Testis (tissue), 3 donors: ENCODE results near the gene HRG. TPM values are rescaled to one million over a fixed set of nuclear protein-coding genes. Genes with fewer than 3 reads are reported as not detected.
"Not testable (repeated sequence)": the region's sequence is repeated elsewhere in the genome, so short reads cannot be mapped to it uniquely, and the experiment has no call there.

Experiments used
- DNase-seq: peaks from one replicate; pipeline ENCODE4 v3.0.0-alpha.2; 2019
- H3K27ac ChIP-seq, 2 donors: fragments of 200-600 bp; sonication (generic); one replicate each; pipeline ENCODE4 v1.5.1; 2019
- H3K27me3 ChIP-seq: fragments of 200-600 bp; sonication (generic); one replicate; pipeline ENCODE4 v1.5.1; 2019
- H3K36me3 ChIP-seq: fragments of 200-600 bp; sonication (generic); one replicate; pipeline ENCODE4 v1.5.1; 2017; ENCODE audit warnings: low read depth; ENCODE audit errors: missing control alignments
- H3K4me1 ChIP-seq: fragments of 200-600 bp; sonication (generic); one replicate; pipeline ENCODE4 v1.5.1; 2019
- H3K4me3 ChIP-seq, 2 donors: fragments of 200-600 bp; sonication (generic); one replicate each; pipeline ENCODE4 v1.5.1; 2017 to 2019
- H3K9me3 ChIP-seq: fragments of 200-600 bp; sonication (generic); one replicate; pipeline ENCODE4 v1.5.1; 2017
- POLR2A ChIP-seq: fragments of 450-650 bp; IDR thresholded peaks from one replicate; pipeline ENCODE4 v1.6.1; 2017; ENCODE audit warnings: antibody characterized with exemption, mild to moderate bottlenecking, moderate library complexity
- WGBS, 2 donors: methylation state at CpG; one replicate each; pipeline ENCODE4 v1.1.5; 2018; 5-methylcytosine and 5-hydroxymethylcytosine counted together
- intact Hi-C: fragments of 100-400 bp; cut with DNase I; formaldehyde crosslinking; loops from one replicate; pipeline ENCODE4 v1.15.1; 2023; ENCODE audit warnings: low total_unique reads
- polyA plus RNA-seq: library from polyadenylated mRNA; stranded (reverse); fragments of 350-450 nt; fragmentation: Illumina TruSeq; extraction: RNeasy Lipid Tissue Mini Kit (QIAGEN cat#74804); gene quantifications from one replicate; pipeline ENCODE4 v1.2.3, GENCODE V29; 2014; ENCODE audit warnings: low read depth, low replicate concordance; ENCODE audit not compliant: insufficient read depth
- total RNA-seq, 2 donors: library from RNA; depleted of rRNA; stranded (reverse); fragments of >200 nt; gene quantifications; one replicate each; pipeline ENCODE4 v1.2.3, GENCODE V29; 2016
- TF ChIP-seq, protein P1 (sequence below), 3 experiments: fragments of 450-650 bp in 2 of 3; fragments of 200-600 bp in 1 of 3; sonication (generic) in 1 of 3; IDR thresholded peaks; one replicate each; pipeline ENCODE4 v1.5.1; 2016 to 2019; ENCODE audit warnings: antibody characterized with exemption in 3 of 3, mild to moderate bottlenecking in 2 of 3, moderate library complexity in 1 of 3

HRG gene
- total and polyA plus RNA-seq, 3 donors from 2014 or later: 0.16 TPM; not detected in 2

- no peaks in the 10 kb centered on the region for H3K36me3 ChIP-seq
- intact Hi-C loops: no loop called here
- no peaks in the 10 kb centered on the region for H3K9me3 ChIP-seq
- no peak for DNase-seq
- no peaks in the 10 kb centered on the region for H3K4me1 ChIP-seq
- WGBS, 2 donors: 87 to 89% methylated on average over 2 of the region's 2 CpGs
- H3K27me3 ChIP-seq: no peaks in the 10 kb centered on the region
- H3K4me3 ChIP-seq: no peak overlapping the region
- TF ChIP-seq, protein P1, sequence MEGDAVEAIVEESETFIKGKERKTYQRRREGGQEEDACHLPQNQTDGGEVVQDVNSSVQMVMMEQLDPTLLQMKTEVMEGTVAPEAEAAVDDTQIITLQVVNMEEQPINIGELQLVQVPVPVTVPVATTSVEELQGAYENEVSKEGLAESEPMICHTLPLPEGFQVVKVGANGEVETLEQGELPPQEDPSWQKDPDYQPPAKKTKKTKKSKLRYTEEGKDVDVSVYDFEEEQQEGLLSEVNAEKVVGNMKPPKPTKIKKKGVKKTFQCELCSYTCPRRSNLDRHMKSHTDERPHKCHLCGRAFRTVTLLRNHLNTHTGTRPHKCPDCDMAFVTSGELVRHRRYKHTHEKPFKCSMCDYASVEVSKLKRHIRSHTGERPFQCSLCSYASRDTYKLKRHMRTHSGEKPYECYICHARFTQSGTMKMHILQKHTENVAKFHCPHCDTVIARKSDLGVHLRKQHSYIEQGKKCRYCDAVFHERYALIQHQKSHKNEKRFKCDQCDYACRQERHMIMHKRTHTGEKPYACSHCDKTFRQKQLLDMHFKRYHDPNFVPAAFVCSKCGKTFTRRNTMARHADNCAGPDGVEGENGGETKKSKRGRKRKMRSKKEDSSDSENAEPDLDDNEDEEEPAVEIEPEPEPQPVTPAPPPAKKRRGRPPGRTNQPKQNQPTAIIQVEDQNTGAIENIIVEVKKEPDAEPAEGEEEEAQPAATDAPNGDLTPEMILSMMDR (IDR thresholded peaks at IDR 0.05): no peak
- no peak for TF ChIP-seq POLR2A
- H3K27ac ChIP-seq: no peak overlapping the region
Measured at GRCh38 chr3:186696522-186696921, 30.7 kb downstream of the HRG start.

- no peak for TF ChIP-seq POLR2A
- TF ChIP-seq, protein P1 (IDR thresholded peaks at IDR 0.05): no peak
- H3K4me3 ChIP-seq: no peak overlapping the region
- H3K27me3 ChIP-seq: no peaks in the 10 kb centered on the region
- no peaks in the 10 kb centered on the region for H3K4me1 ChIP-seq
- no peak for DNase-seq
- intact Hi-C loops: no loop called here
- H3K36me3 ChIP-seq: no peaks in the 10 kb centered on the region
- no peaks in the 10 kb centered on the region for H3K9me3 ChIP-seq
- 84 to 92% methylated on average over 4 of the region's 4 CpGs for WGBS, 2 donors
- H3K27ac ChIP-seq: no peak overlapping the region
Measured at GRCh38 chr3:186697510-186697909, 31.7 kb downstream of the HRG start.

DNA sequence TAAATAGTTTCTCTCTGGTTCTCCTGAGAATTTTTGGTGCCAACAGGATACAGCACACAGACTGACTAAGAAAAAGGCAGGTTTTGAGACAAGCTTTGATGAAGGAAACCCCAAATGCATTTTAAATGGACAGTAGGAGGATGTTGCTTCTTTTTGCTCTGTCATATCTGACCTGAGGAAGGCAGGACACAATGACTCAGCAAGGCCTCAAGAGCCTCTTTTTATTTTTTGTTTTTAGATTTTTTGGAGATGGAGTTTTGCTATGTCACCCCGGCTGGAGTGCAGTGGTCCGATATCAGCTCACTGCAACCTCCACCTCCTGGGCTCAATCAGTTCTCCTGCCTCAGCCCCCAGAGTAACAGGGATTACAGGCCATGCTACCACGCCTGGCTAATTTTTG lies 34.5 kb downstream of the HRG start:
- Histone ChIP-seq H3K27ac (no peak overlapping the region), H3K4me1 (no peaks in the 10 kb centered on the region), H3K9me3 (no peaks in the 10 kb centered on the region), H3K36me3 (no peaks in the 10 kb centered on the region), H3K27me3 (no peaks in the 10 kb centered on the region), H3K4me3 (no peak overlapping the region)
- no peak for DNase-seq
- intact Hi-C loops: no loop called here
- 81 to 82% methylated on average over 3 of the region's 3 CpGs for WGBS, 2 donors
- TF ChIP-seq, protein P1 (IDR thresholded peaks at IDR 0.05): no peak
- no peak for TF ChIP-seq POLR2A

DNA sequence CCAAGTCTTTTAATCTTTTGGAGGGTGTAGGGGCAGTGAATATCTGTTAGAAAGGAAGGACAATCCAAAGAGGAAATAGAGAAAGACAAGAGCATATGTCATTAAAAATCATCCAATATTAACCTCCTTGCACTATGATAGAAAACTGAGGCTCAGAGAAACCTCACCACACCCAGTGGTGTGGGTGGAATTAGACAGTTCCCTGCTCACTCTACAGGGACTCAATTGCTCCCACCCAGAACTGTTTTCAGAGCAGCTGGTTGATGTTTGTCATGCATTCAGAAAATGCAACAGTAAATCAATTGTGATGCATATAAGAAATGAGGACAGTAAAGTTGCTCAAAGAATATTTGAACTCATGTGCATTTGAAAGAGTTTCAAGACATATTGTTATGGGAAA lies 36.6 kb downstream of the HRG start:
- H3K4me3 ChIP-seq, H3K27ac ChIP-seq, H3K36me3 ChIP-seq, H3K9me3 ChIP-seq, DNase-seq, H3K4me1 ChIP-seq, H3K27me3 ChIP-seq, intact Hi-C loops: not testable (repeated sequence)

DNA sequence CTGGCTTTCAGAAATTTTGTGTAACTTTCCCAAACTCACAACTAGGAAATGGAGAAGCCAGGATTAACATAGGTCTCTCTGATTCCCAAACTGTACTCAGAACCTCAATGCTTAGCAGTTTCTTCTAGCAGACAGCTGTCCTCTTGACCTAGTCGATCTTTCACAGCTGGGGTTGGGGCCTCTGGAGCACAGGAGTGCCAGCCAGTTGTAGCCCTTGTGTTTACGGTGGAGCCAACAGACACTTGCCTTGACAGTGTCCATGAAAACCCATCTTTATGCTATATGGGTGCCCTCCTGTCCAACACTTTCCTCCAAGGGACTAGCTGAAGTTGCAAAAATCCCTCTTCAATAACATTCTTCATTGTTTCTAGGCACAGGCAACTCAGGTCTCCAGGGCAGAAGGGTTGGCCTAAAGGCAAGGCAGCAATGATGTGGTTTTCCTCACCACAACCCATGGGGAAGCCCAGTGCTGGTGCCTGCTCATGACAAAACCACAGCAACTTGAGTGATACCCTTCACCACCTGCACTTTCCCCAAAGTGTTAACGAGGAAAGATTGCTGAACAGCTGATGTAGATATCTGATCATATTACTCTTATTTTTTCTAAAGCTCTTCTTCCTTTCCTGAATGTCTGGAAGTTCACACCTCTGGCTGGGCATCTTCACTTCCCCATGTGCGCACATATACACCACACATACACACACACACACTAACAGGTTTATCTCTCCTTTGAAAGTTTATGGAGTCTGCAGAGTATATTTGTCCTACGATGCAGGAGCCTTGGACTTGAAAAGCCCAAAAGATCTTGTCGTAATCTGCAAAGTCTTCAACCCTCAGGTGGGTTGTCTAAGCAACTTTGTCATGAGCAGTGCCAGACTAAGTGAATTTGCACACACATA lies 40.3 kb downstream of the HRG start:
- no peak overlapping the region for H3K27ac ChIP-seq
- no peak for TF ChIP-seq POLR2A
- TF ChIP-seq, protein P1 (IDR thresholded peaks at IDR 0.05): no peak
- no peaks in the 10 kb centered on the region for H3K27me3 ChIP-seq
- no peaks in the 10 kb centered on the region for H3K9me3 ChIP-seq
- 84 to 86% methylated on average over 6 of the region's 6 CpGs for WGBS, 2 donors
- no peaks in the 10 kb centered on the region for H3K4me1 ChIP-seq
- H3K36me3 ChIP-seq: no peaks in the 10 kb centered on the region
- H3K4me3 ChIP-seq: no peak overlapping the region
- intact Hi-C loops: no loop called here
- DNase-seq: no peak
